ENCODE data around the gene G6PD. TPM values are rescaled to one million over a fixed set of nuclear protein-coding genes. Genes with fewer than 3 reads are reported as not detected.

Gene G6PD
- total and polyA plus RNA-seq, 2 of the 8 experiments (the other 6 are each of a cell fraction or from before 2014, with no cell fraction given): 47.3 to 55.1 TPM

GRCh38 chrX:154547245-154548027 lies 790 bp upstream of the G6PD start, which contains the start of gene IKBKG:
TSS of gene IKBKG (plus strand) at chrX:154547620. CDS start at chrX:154552003, 4,383 bp downstream.
- 0% methylated on average over 15 of the region's 69 CpGs; no CpG with 5 or more reads in 1 of the 2 experiments for WGBS, 2 experiments (ENCODE audit: extremely low coverage in 1 of 2, insufficient coverage in 1 of 2, insufficient read length in 1 of 2, insufficient replicate concordance in 2 of 2, low coverage in 1 of 2, low lambda C conversion rate in 2 of 2, missing lambda C conversion rate in 1 of 2)
- Histone ChIP-seq H2BK15ac (ENCODE audit: low read length) (no peak within 1 kb of the TSS), H3K23me2 (ENCODE audit: low read depth, low read length) (peaks cover 5% of the 10 kb centered on the region; the same call in 1 of the 2 replicates), H3K79me2 (ENCODE audit: control insufficient read depth in 1 of 2, insufficient read depth in 2 of 2, low read length in 2 of 2) (peaks cover 0 to 21% of the 10 kb centered on the region in 2 experiments; a peak in 2 of 4 replicates), H2BK120ac (replicated peaks; ENCODE audit: low read depth, low read length) (no peak within 1 kb of the TSS), H3K79me1 (ENCODE audit: low read depth, low read length) (0 out of 2 replicates have a peak, but pooled peaks cover 3% of the 10 kb centered on the region), H2AFZ (ENCODE audit: low read length) (no peak within 1 kb of the TSS; the same call in none of the 2 replicates), H3K9me3 (ENCODE audit: insufficient read depth in 2 of 2, low read depth in 1 of 2, low read length in 1 of 2) (no peaks in the 10 kb centered on the region), H3K4ac (replicated peaks; ENCODE audit: insufficient read length, low read depth, low read length) (no peak within 1 kb of the TSS), H2BK20ac (ENCODE audit: low read length) (no peak within 1 kb of the TSS), H3K36me3 (ENCODE audit: control insufficient read depth in 2 of 4, insufficient read depth in 4 of 4, low read length in 3 of 4) (peaks cover 0 to 10% (median 6%) of the 10 kb centered on the region in 4 experiments; a peak in 5 of 8 replicates), H3K27ac (ENCODE audit: low read depth, low read length) (peak within 1 kb of the TSS; percentile 73; the same call in 1 of the 2 replicates), H2AK5ac (ENCODE audit: low read depth, low read length) (no peak within 1 kb of the TSS), H3K18ac (ENCODE audit: extremely low read depth, low read length) (no peak within 1 kb of the TSS; the same call in none of the 2 replicates), H2BK5ac (ENCODE audit: low read depth, low read length) (peak within 1 kb of the TSS; percentile 60; the same call in 1 of the 2 replicates), H4K91ac (replicated peaks; ENCODE audit: insufficient read length, low read length) (no peak within 1 kb of the TSS), H3K14ac (ENCODE audit: insufficient read length) (no peak within 1 kb of the TSS), H3K4me2 (ENCODE audit: insufficient read depth in 1 of 2, low read depth in 2 of 2, low read length in 2 of 2) (peak within 1 kb of the TSS; percentile 85 to 96), H3K9ac (replicated peaks in 1 of 4; ENCODE audit: extremely low read depth in 1 of 4, low read depth in 3 of 4, low read length in 3 of 4) (peak within 1 kb of the TSS; percentile 51 to 83 (median 72)), H4K8ac (ENCODE audit: extremely low read depth, insufficient read depth, low read length) (peak within 1 kb of the TSS; percentile 71; the same call in 1 of the 2 replicates), H4K5ac (ENCODE audit: insufficient read length, low read depth, low read length) (peak within 1 kb of the TSS; percentile 91), H3K56ac (replicated peaks; ENCODE audit: insufficient read length, low read depth, low read length) (peak within 1 kb of the TSS; percentile 73), H4K20me1 (replicated peaks in 1 of 2; ENCODE audit: control insufficient read depth in 1 of 2, insufficient read depth in 2 of 2, low read length in 2 of 2) (peaks cover 0 to 6% of the 10 kb centered on the region in 2 experiments), H3K4me1 (replicated peaks in 1 of 4; ENCODE audit: control insufficient read depth in 3 of 4, insufficient read depth in 4 of 4, low read length in 3 of 4) (peaks cover 0 to 6% (median 1%) of the 10 kb centered on the region in 4 experiments; a peak in 4 of 7 replicates), H3K27me3 (replicated peaks in 1 of 4; ENCODE audit: control insufficient read depth in 3 of 4, extremely low read depth in 1 of 4, insufficient read depth in 3 of 4, low read length in 3 of 4) (no peaks in the 10 kb centered on the region), H3K4me3 (ENCODE audit: extremely low read depth in 1 of 4, insufficient read depth in 2 of 4, low read depth in 3 of 4, low read length in 4 of 4) (peak within 1 kb of the TSS; percentile 75 to 99 (median 88)), H3K23ac (ENCODE audit: insufficient read length) (no peak within 1 kb of the TSS), H2BK12ac (ENCODE audit: low read depth, low read length) (no peak within 1 kb of the TSS)
- POLR2A ChIA-PET (ENCODE audit: partially characterized antibody): interaction anchor here (1.1 to 1.3 kb wide), 2 partner anchors 16 to 57 kb away, joined by 3 to 4 read pairs; partner anchors contain the start of gene SLC10A3
- DNase-seq (ENCODE audit: low read depth in 1 of 2, low spot score in 2 of 2): peak; percentile 54 to 87
- CTCF ChIA-PET (ENCODE audit: partially characterized antibody): interaction anchor here (0.6 kb wide), 1 partner anchor 69 kb away, joined by 3 read pairs; no protein-coding TSS in a partner anchor
- no peak for FAIRE-seq
- TF ChIP-seq KDM1A (IDR thresholded peaks at IDR 0.05; ENCODE audit: borderline replicate concordance, low read length) (no peak), RBBP5 (IDR thresholded peaks at IDR 0.05; ENCODE audit: borderline replicate concordance, low read depth, low read length) (0 out of 2 replicates have a peak, but pooled peaks have one; percentile 52), ZNF274 (IDR thresholded peaks at IDR 0.05; ENCODE audit: borderline replicate concordance, extremely low read depth, low read length) (no peak), POLR2A (IDR thresholded peaks at IDR 0.05; ENCODE audit: control extremely low read depth in 1 of 2, low read depth in 2 of 2, low read length in 2 of 2) (peak in 1 of 2 experiments; percentile 42; a peak in 1 of 3 replicates), CEBPB (IDR thresholded peaks at IDR 0.05; ENCODE audit: low read depth, low read length) (no peak), SIN3A (conservative IDR thresholded peaks at IDR 0.05 in 1 of 2, IDR thresholded peaks at IDR 0.05 in 1 of 2; ENCODE audit: low read depth in 1 of 2, low read length in 2 of 2) (no peak; a peak in 2 of 4 replicates), YY1 (IDR thresholded peaks at IDR 0.05; ENCODE audit: low read depth, low read length) (no peak), CTBP2 (IDR thresholded peaks at IDR 0.05; ENCODE audit: borderline replicate concordance, insufficient read depth, insufficient read length, low read length) (no peak), MAFK (IDR thresholded peaks at IDR 0.05; ENCODE audit: low read depth, low read length) (no peak), BRCA1 (IDR thresholded peaks at IDR 0.05; ENCODE audit: low read depth, low read length) (no peak), JUN (IDR thresholded peaks at IDR 0.05; ENCODE audit: low read depth, low read length) (no peak)

All from H1 (cell line).